ENCODE results near the gene RSBN1. TPM values are rescaled to one million over a fixed set of nuclear protein-coding genes. Genes with fewer than 3 reads are reported as not detected.

Gene RSBN1
- total RNA-seq, 4 donors from 2014 or later, result 33.5 to 56.4 (median 38.3) TPM

- H3K4me1 ChIP-seq, result peaks cover 10 to 15% of the 10 kb centered on the region in 2 donors
- DNase-seq, result no peak
- H3K9me3 ChIP-seq, result no peaks in the 10 kb centered on the region
- intact Hi-C loops (cut with DNase I; ENCODE audit: low total_unique reads), result no loop called here
- H3K4me3 ChIP-seq, result no peak overlapping the region
- H3K36me3 ChIP-seq, result no peaks in the 10 kb centered on the region
- no peak for TF ChIP-seq POLR2A (IDR thresholded peaks at IDR 0.05)
- no peak for TF ChIP-seq CTCF (IDR thresholded peaks at IDR 0.05)
- H3K27ac ChIP-seq, result no peak overlapping the region
- H3K27me3 ChIP-seq, result no peaks in the 10 kb centered on the region
Measured at GRCh38 chr1:113780374-113781146, 31.7 kb downstream of the RSBN1 start.

DNA sequence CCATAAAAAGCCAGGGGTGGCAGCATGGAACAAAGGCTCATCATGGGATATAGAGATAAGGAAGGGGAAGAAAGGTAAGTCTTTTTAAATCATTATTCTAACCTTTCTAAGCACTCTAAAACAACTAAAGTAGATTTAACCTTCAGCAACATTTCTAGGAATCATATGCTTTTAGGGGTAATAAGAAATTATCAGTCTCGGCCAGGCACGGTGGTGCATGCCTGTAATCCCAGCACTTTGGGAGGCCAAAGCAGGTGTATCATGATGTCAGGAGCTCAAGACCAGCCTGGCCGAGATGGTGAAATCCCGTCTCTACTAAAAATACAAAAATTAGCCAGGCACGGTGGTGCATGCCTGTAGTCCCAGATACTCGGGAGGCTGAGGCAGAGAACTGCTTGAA lies 32.7 kb downstream of the RSBN1 start:
- peaks cover 7 to 15% of the 10 kb centered on the region in 2 donors for H3K4me1 ChIP-seq
- H3K36me3 ChIP-seq, result no peaks in the 10 kb centered on the region
- DNase-seq, result no peak
- H3K27me3 ChIP-seq, result no peaks in the 10 kb centered on the region
- H3K4me3 ChIP-seq, result no peak overlapping the region
- no peak overlapping the region for H3K27ac ChIP-seq
- intact Hi-C loops (cut with DNase I; ENCODE audit: low total_unique reads), result no loop called here
- H3K9me3 ChIP-seq, result no peaks in the 10 kb centered on the region
- no peak for TF ChIP-seq CTCF (IDR thresholded peaks at IDR 0.05)
- TF ChIP-seq POLR2A (IDR thresholded peaks at IDR 0.05), result no peak

- peaks cover 0 to 11% of the 10 kb centered on the region in 2 donors for H3K4me1 ChIP-seq
- no peaks in the 10 kb centered on the region for H3K27me3 ChIP-seq
- H3K27ac ChIP-seq, result no peak overlapping the region
- intact Hi-C loops (cut with DNase I; ENCODE audit: low total_unique reads), result no loop called here
- no peak overlapping the region for H3K4me3 ChIP-seq
- no peaks in the 10 kb centered on the region for H3K9me3 ChIP-seq
- no peaks in the 10 kb centered on the region for H3K36me3 ChIP-seq
- TF ChIP-seq POLR2A (IDR thresholded peaks at IDR 0.05), result no peak
- no peak for TF ChIP-seq CTCF (IDR thresholded peaks at IDR 0.05)
- no peak for DNase-seq
Measured at GRCh38 chr1:113777561-113777960, 34.7 kb downstream of the RSBN1 start.

GRCh38 chr1:113770031-113770430 lies 42.2 kb downstream of the RSBN1 start:
- no peak for DNase-seq
- H3K36me3 ChIP-seq, result no peaks in the 10 kb centered on the region
- no peak overlapping the region for H3K27ac ChIP-seq
- intact Hi-C loops (cut with DNase I; ENCODE audit: low total_unique reads), result no loop called here
- no peaks in the 10 kb centered on the region for H3K4me1 ChIP-seq
- no peak for TF ChIP-seq CTCF (IDR thresholded peaks at IDR 0.05)
- H3K27me3 ChIP-seq, result no peaks in the 10 kb centered on the region
- no peaks in the 10 kb centered on the region for H3K9me3 ChIP-seq
- no peak overlapping the region for H3K4me3 ChIP-seq

DNA sequence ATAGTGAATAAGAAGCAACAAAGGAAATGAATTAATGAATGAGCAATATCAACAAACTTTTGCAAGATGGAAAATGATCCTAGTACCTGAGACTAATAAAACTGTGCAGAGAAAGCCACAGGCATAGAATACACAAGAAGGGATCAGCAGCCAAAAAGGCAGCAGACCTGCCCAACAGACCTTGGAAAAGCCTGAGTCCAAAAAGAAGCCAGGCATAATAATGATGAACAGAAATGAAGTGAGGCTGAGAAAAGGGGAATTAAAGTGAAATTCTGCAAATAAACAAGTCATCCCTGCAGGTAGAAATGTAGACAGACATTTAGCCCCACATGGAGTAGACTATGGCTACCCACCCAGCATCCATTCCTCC lies 42.7 kb downstream of the RSBN1 start:
- TF ChIP-seq CTCF (IDR thresholded peaks at IDR 0.05) (no peak), POLR2A (IDR thresholded peaks at IDR 0.05) (no peak)
- Histone ChIP-seq H3K4me3 (no peak overlapping the region), H3K27me3 (no peaks in the 10 kb centered on the region), H3K27ac (no peak overlapping the region), H3K9me3 (no peaks in the 10 kb centered on the region), H3K36me3 (no peaks in the 10 kb centered on the region), H3K4me1 (no peaks in the 10 kb centered on the region)
- intact Hi-C loops (cut with DNase I; ENCODE audit: low total_unique reads), result no loop called here
- no peak for DNase-seq
